GM06990 (cell line): ENCODE results near the gene TMEM88.

ENCODE experiments used
- DNase-seq: peaks from one replicate; pipeline ENCODE4 v3.0.0-alpha.2; 2011; ENCODE audit not compliant: insufficient read length; ENCODE audit errors: extremely low read depth
- H3K27me3 ChIP-seq: replicated peaks from 2 replicates; pipeline ENCODE4 v1.6.0; 2011; ENCODE audit warnings: low read length; ENCODE audit not compliant: control insufficient read depth, insufficient read depth
- H3K36me3 ChIP-seq: 2 replicates; pipeline ENCODE4 v1.5.1; 2011; ENCODE audit warnings: low read length; ENCODE audit not compliant: control insufficient read depth, insufficient read depth
- H3K4me3 ChIP-seq: replicated peaks from 2 replicates; pipeline ENCODE4 v1.5.1; 2011; ENCODE audit warnings: low read depth, mild to moderate bottlenecking, control low read depth, low read length
- TF ChIP-seq, protein P1 (sequence below): IDR thresholded peaks from 2 replicates; pipeline ENCODE4 v1.5.1; 2011; ENCODE audit warnings: low read length, control low read depth, mild to moderate bottlenecking, inconsistent platforms; ENCODE audit not compliant: insufficient read depth, poor library complexity, severe bottlenecking

Gene TMEM88

DNA sequence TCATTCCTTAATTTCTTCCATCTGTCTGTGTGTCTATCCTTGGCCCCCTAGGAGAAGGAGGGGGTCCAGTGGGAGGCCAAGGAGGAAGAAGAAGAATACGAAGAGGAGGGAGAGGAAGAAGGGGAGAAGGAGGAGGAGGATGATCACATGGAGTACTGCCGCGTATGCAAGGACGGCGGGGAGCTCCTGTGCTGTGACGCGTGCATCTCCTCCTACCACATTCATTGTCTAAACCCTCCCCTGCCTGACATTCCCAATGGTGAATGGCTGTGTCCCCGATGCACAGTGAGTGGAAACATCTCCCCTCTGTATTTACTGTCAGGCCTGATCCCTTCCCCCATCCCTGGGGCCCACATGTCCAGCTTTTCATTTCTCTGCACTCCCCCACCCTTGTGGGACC, 40.0 kb downstream of the TMEM88 start:
- Histone ChIP-seq H3K36me3 (peaks cover 33% of the 10 kb centered on the region), H3K27me3 (no peaks in the 10 kb centered on the region), H3K4me3 (no peak overlapping the region)
- no peak for DNase-seq
- TF ChIP-seq, protein P1, sequence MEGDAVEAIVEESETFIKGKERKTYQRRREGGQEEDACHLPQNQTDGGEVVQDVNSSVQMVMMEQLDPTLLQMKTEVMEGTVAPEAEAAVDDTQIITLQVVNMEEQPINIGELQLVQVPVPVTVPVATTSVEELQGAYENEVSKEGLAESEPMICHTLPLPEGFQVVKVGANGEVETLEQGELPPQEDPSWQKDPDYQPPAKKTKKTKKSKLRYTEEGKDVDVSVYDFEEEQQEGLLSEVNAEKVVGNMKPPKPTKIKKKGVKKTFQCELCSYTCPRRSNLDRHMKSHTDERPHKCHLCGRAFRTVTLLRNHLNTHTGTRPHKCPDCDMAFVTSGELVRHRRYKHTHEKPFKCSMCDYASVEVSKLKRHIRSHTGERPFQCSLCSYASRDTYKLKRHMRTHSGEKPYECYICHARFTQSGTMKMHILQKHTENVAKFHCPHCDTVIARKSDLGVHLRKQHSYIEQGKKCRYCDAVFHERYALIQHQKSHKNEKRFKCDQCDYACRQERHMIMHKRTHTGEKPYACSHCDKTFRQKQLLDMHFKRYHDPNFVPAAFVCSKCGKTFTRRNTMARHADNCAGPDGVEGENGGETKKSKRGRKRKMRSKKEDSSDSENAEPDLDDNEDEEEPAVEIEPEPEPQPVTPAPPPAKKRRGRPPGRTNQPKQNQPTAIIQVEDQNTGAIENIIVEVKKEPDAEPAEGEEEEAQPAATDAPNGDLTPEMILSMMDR: no peak

DNA sequence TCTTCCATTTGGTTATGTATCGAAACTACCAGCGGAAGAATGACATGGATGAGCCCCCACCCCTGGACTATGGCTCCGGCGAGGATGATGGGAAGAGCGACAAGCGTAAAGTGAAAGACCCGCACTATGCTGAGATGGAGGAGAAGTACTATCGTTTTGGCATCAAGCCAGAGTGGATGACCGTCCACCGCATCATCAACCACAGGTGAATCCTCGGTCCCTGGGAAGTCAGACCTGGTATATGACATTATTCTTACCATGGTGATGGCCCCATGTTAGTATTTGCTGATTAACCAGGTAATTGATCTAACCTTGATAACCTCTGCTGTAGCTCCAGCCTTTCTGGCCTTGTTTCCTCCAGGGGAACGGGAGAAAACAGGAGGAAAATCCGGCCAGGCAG, 42.2 kb downstream of the TMEM88 start:
- H3K27me3 ChIP-seq: no peaks in the 10 kb centered on the region
- DNase-seq: no peak
- peaks cover 40% of the 10 kb centered on the region for H3K36me3 ChIP-seq
- no peak overlapping the region for H3K4me3 ChIP-seq
- TF ChIP-seq, protein P1: no peak

GRCh38 chr17:7897773-7898172, 42.9 kb downstream of the TMEM88 start:
- DNase-seq: no peak
- Histone ChIP-seq H3K4me3 (no peak overlapping the region), H3K36me3 (peaks cover 43% of the 10 kb centered on the region), H3K27me3 (no peaks in the 10 kb centered on the region)
- TF ChIP-seq, protein P1: peak; percentile 11

DNA sequence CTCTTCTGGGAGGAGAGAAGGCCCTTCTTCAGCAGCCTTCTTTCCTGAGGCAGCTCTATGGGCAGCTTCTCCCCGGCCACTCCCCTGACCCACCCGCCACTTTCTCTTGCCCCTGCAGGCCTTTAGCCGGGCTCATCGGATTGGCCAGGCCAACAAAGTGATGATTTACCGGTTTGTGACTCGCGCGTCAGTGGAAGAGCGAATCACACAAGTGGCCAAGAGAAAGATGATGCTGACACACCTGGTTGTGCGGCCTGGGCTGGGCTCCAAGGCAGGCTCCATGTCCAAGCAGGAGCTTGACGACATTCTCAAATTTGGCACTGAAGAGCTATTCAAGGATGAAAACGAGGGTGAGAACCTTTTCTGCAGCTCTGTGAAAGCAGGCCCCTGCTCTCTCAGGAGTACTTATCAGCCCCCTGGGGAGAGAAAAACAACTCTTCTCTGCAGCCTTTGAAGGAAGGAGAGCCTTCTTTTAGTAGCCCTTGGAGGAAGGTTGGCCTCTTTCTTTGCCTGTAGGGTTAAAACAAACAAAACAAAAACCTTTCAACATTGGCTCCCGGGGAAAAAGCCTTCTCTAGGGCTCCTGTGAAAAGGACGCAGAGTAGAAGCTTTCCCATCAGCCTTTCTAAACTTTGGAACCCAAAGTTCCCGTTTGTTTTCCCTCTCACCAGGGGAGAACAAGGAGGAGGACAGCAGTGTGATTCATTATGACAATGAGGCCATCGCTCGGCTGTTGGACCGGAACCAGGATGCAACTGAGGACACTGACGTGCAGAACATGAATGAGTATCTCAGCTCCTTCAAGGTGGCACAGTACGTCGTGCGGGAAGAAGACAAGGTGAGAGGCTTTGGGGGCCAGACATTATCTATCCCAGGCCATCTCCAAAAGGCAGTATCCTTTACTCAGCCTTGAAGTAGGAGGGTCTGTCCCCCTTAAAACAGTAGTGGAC, 48.6 kb downstream of the TMEM88 start:
- DNase-seq: no peak
- no peaks in the 10 kb centered on the region for H3K27me3 ChIP-seq
- H3K36me3 ChIP-seq: peaks cover 56% of the 10 kb centered on the region
- TF ChIP-seq, protein P1: no peak
- no peak overlapping the region for H3K4me3 ChIP-seq
